ENCODE results near the gene IQCE. TPM values are rescaled to one million over a fixed set of nuclear protein-coding genes. Genes with fewer than 3 reads are reported as not detected.

IQCE gene
- total RNA-seq, 1 experiment from 2014 or later: 94.8 TPM

DNA sequence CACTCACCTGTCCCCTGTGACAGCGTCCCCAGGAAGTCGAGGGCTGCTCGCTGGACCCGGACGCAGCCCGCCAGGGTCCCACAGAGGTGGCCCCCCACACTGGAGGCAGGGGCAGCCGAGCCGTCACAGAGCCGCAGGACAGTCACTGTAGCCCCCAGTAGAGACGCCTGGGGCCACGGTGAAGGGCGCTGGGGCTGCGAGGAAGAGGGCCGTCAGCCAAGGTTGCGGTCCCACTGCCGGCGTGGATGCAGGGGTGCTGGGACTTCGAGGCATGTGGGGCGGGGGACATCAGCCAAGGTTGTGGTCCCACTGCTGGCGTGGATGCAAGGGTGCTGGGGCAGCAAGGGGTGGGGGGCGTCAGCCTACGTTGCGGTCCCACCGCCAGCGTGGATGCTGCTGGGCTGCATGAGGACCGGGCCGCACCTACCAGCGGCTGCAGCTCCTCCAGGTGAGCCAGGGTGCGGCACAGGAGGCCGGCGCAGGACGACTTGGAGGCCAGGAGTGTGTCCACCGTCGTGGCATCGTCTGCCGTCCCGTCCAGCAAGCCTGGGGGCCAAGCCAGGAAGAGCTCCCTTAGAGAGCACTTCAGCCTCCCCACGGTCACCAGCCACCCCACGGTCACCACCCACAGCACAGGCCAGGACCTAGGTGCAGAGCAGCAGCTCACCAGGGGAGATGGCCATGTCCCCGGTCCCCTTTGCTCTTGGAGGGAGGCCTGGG lies 17.3 kb upstream of the IQCE start:
- DNase-seq: no peak
- TF ChIP-seq, protein P1, sequence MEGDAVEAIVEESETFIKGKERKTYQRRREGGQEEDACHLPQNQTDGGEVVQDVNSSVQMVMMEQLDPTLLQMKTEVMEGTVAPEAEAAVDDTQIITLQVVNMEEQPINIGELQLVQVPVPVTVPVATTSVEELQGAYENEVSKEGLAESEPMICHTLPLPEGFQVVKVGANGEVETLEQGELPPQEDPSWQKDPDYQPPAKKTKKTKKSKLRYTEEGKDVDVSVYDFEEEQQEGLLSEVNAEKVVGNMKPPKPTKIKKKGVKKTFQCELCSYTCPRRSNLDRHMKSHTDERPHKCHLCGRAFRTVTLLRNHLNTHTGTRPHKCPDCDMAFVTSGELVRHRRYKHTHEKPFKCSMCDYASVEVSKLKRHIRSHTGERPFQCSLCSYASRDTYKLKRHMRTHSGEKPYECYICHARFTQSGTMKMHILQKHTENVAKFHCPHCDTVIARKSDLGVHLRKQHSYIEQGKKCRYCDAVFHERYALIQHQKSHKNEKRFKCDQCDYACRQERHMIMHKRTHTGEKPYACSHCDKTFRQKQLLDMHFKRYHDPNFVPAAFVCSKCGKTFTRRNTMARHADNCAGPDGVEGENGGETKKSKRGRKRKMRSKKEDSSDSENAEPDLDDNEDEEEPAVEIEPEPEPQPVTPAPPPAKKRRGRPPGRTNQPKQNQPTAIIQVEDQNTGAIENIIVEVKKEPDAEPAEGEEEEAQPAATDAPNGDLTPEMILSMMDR (IDR thresholded peaks at IDR 0.05; ENCODE audit: unreplicated experiment): no peak
- Mint-ChIP-seq H3K27me3 (ENCODE audit: unreplicated experiment) (no peaks in the 10 kb centered on the region), H3K9me3 (ENCODE audit: low read depth, unreplicated experiment) (no peaks in the 10 kb centered on the region), H3K4me3 (ENCODE audit: low read depth, unreplicated experiment) (no peak overlapping the region), H3K36me3 (ENCODE audit: insufficient read depth, unreplicated experiment) (peaks cover 88% of the 10 kb centered on the region), H3K4me1 (ENCODE audit: low read depth, unreplicated experiment) (no peaks in the 10 kb centered on the region), H3K27ac (ENCODE audit: unreplicated experiment) (no peak overlapping the region)
- no TSS peak for BruUV-seq (replicated peaks)
- intact Hi-C loops (cut with micrococcal nuclease; ENCODE audit: unreplicated experiment): no loop called here
- CTCF ChIA-PET: interaction anchor here (0.6 to 1.5 kb wide), 2 partner anchors 13 to 62 kb away, joined by 3 read pairs; no protein-coding TSS in a partner anchor

DNA sequence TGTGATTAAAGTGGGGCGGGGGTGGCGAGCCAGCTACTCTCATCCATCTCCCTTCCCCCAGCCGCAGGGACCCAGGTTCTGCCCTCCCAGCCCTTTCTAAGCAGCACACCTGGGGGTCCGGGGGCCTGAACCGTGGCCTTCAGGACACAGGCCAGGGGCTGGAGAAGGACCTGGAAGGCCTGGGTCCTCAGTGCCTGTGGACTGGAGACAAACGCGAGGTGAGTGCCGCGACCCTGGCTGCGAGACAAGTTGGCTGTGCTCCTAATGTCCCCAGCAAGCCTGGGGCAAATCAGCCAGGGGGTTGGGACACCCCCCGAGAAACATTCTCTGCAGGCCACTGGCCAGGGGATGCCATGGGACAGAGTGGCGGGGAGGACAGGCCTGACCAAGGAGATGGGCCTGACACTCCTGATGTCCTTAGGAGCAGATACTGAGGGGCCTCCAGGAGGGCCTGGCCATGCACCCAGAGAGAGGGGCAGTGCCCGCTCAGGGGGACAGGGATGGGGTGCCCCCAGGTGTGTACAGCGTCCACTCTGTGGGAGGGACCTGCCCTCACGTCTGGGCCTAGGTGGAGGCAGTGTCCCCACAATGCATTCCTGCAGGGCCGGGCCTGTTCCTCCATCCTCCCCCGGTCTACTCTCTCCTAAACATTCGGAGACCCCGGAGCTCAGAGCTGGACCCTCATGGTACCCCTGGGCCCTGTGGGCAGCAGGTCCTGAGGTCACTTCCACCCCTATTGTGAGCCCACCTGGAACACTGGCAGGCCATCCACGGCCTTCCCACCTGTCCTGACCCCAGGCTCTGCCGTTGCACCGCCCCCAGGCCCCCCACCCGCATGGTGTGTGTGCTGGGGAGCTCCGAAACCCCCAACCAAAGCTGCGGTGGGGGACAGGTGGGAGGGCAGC lies 16.5 kb upstream of the IQCE start:
- no peaks in the 10 kb centered on the region for H3K27me3 Mint-ChIP-seq (ENCODE audit: unreplicated experiment)
- BruUV-seq (replicated peaks): no TSS peak
- peaks cover 96% of the 10 kb centered on the region for H3K36me3 Mint-ChIP-seq (ENCODE audit: insufficient read depth, unreplicated experiment)
- intact Hi-C loops (cut with micrococcal nuclease; ENCODE audit: unreplicated experiment): no loop called here
- no peaks in the 10 kb centered on the region for H3K4me1 Mint-ChIP-seq (ENCODE audit: low read depth, unreplicated experiment)
- no peak for DNase-seq
- TF ChIP-seq, protein P1 (IDR thresholded peaks at IDR 0.05; ENCODE audit: unreplicated experiment): no peak
- H3K9me3 Mint-ChIP-seq (ENCODE audit: low read depth, unreplicated experiment): no peaks in the 10 kb centered on the region
- H3K4me3 Mint-ChIP-seq (ENCODE audit: low read depth, unreplicated experiment): no peak overlapping the region
- no peak overlapping the region for H3K27ac Mint-ChIP-seq (ENCODE audit: unreplicated experiment)
- CTCF ChIA-PET: interaction anchor here (1.5 kb wide), 1 partner anchor 12 kb away, joined by 3 read pairs; no protein-coding TSS in a partner anchor

DNA sequence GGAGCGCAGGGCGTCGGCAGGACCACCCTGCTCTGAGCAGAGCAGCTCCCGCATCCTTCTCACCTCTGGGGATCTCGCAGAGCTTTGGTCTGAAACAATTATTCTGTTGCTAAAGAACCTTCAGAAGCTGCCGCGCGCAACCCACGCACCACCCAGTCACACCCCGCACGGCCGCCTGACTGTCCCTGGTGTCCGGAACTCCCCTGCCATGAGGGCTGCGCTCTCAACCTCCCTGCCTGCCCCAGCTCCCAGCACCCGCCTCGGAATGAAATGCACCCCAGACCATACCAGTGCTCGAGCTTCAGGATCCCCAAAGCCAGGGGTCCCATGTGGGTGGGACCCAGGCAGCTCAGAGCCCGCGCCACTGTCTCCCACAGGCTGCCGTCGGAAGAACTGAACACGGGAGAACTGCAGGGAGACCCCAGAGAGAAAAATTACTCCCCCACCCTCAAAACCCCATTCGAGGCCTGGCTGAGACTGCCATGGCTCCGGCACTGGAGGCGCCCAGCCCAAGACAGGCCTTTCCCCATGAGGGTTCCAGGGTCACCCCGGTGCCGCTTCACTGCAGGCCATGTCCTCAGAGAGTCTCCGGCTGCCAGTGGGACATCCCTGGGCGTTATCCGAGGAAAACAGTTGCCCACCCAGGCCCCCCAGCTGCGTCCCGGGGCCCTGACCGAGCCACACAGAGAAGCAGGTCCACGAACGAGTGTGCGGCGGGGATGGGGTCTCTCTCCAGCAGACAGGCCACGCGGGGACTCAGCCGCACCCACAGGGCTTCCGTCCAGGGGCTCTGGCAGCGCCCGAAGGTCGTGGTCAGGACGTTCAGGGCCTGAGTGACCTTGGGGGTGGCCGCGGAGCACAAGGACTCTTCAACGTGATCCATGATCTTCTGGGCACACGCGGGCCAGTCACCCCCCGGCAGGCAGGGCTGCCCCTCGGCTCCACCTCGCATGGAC lies 15.6 kb upstream of the IQCE start:
- intact Hi-C loops (cut with micrococcal nuclease; ENCODE audit: unreplicated experiment): no loop called here
- Mint-ChIP-seq H3K9me3 (ENCODE audit: low read depth, unreplicated experiment) (no peaks in the 10 kb centered on the region), H3K4me1 (ENCODE audit: low read depth, unreplicated experiment) (no peaks in the 10 kb centered on the region), H3K27me3 (ENCODE audit: unreplicated experiment) (no peaks in the 10 kb centered on the region), H3K27ac (ENCODE audit: unreplicated experiment) (no peak overlapping the region), H3K4me3 (ENCODE audit: low read depth, unreplicated experiment) (no peak overlapping the region), H3K36me3 (ENCODE audit: insufficient read depth, unreplicated experiment) (peaks cover 97% of the 10 kb centered on the region)
- BruUV-seq (replicated peaks): no TSS peak
- DNase-seq: no peak
- CTCF ChIA-PET: interaction anchor here (0.6 to 1.5 kb wide), 3 partner anchors 11 to 1022 kb away, joined by 3 to 5 read pairs (median 4); no protein-coding TSS in a partner anchor
- TF ChIP-seq, protein P1 (IDR thresholded peaks at IDR 0.05; ENCODE audit: unreplicated experiment): no peak

All from Calu3 (cell line).